Eye (tissue), 1 donor: ENCODE results near the gene SIX2.
"Not testable (repeated sequence)": the region's sequence is repeated elsewhere in the genome, so short reads cannot be mapped to it uniquely, and the experiment has no call there.

Experiments used
- DNase-seq: peaks from one replicate; pipeline ENCODE4 v3.0.0-alpha.2; 2015

Gene SIX2

GRCh38 chr2:45009303-45009927, at the start of gene SIX2:
Gene SIX2, minus strand, starts transcription at chr2:45009452. Its CDS starts 342 bp downstream, at chr2:45009110.
- peak; percentile 98 for DNase-seq

- DNase-seq: peak; percentile 6
Measured at GRCh38 chr2:45055162-45055605, 45.9 kb upstream of the SIX2 start.

GRCh38 chr2:45053966-45054365, 44.7 kb upstream of the SIX2 start:
- no peak for DNase-seq

- no peak for DNase-seq
Measured at GRCh38 chr2:45052388-45052928, 43.2 kb upstream of the SIX2 start.

- no peak for DNase-seq
Measured at GRCh38 chr2:45049569-45050336, 40.5 kb upstream of the SIX2 start.

GRCh38 chr2:45047301-45047700, 38.0 kb upstream of the SIX2 start:
- DNase-seq: no peak

GRCh38 chr2:45046786-45047185, 37.5 kb upstream of the SIX2 start:
- DNase-seq: no peak

- DNase-seq: no peak
Measured at GRCh38 chr2:45045706-45046105, 36.5 kb upstream of the SIX2 start.

GRCh38 chr2:45044916-45045315, 35.7 kb upstream of the SIX2 start:
- DNase-seq: no peak

- no peak for DNase-seq
Measured at GRCh38 chr2:45043174-45043573, 33.9 kb upstream of the SIX2 start.

GRCh38 chr2:45042401-45042800, 33.1 kb upstream of the SIX2 start:
- no peak for DNase-seq

GRCh38 chr2:45040786-45041185, 31.5 kb upstream of the SIX2 start:
- DNase-seq: peak; percentile 20

- not testable (repeated sequence) for DNase-seq
Measured at GRCh38 chr2:45039804-45040203, 30.6 kb upstream of the SIX2 start.

- DNase-seq: not testable (repeated sequence)
Measured at GRCh38 chr2:45038861-45039260, 29.6 kb upstream of the SIX2 start.

GRCh38 chr2:45033302-45033701, 24.1 kb upstream of the SIX2 start:
- no peak for DNase-seq

- no peak for DNase-seq
Measured at GRCh38 chr2:45031028-45031427, 21.8 kb upstream of the SIX2 start.

GRCh38 chr2:45030553-45030952, 21.3 kb upstream of the SIX2 start:
- no peak for DNase-seq

- DNase-seq: peak; percentile 54
Measured at GRCh38 chr2:45029215-45029614, 20.0 kb upstream of the SIX2 start.

- no peak for DNase-seq
Measured at GRCh38 chr2:45028276-45028675, 19.0 kb upstream of the SIX2 start.

GRCh38 chr2:45026924-45027450, 17.7 kb upstream of the SIX2 start:
- no peak for DNase-seq

GRCh38 chr2:45024600-45025291, 15.5 kb upstream of the SIX2 start:
- DNase-seq: no peak

GRCh38 chr2:45024097-45024496, 14.8 kb upstream of the SIX2 start:
- no peak for DNase-seq

- DNase-seq: no peak
Measured at GRCh38 chr2:45020439-45020838, 11.2 kb upstream of the SIX2 start.
